ENCODE results near the gene SERPINA10. TPM values are rescaled to one million over a fixed set of nuclear protein-coding genes. Genes with fewer than 3 reads are reported as not detected.

The SERPINA10 gene
- total and polyA plus RNA-seq, 2 of the 13 experiments (the other 11 are each of a cell fraction or from before 2014, with no cell fraction given): 20.1 to 20.2 TPM

DNA sequence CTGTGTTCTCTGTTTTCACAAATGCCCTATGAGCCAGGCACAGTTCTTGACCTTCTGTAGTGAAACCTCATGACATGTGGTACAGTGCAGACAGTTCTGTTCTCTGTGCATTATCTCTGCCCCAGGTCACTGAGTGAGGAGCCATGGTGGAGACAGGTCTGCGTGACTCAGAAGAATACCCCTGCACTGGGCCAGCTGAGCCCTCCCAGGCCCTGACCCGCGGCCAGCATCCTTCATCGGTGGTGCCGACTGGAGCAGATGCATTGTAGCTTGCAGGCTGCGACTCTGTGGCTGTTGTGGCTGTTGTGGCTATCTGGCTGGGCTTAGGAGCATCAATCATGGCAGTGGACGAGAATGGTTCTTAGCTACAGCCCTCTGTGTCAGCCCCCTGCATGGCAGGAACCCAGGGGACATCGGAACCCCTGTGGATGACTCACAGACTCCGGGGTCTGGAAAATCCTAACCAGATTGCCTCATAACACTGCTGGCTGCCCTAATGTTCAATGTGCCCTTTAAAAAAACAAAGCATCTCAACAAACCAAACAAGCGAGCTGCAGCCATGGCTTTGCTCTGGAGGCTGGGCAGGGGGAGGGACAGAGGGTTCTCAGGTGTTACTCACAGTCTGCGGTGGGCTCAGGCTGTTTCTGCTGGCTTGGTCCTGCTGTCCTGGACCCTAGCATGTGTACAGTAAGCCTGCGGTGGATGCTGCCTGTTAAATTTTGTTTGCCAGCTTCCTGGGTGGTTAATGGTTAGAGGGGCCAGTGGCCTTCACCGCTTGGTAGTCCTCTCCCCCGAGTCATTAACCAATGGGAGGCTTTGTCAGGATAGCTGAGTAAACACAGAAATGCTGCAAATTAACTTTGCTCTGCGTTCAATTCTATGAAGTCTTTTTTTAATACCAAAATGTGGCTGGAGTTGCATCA is 29.8 kb upstream of the SERPINA10 start, which contains the start of gene SERPINA6 (continued):
- TF ChIP-seq, protein P1, sequence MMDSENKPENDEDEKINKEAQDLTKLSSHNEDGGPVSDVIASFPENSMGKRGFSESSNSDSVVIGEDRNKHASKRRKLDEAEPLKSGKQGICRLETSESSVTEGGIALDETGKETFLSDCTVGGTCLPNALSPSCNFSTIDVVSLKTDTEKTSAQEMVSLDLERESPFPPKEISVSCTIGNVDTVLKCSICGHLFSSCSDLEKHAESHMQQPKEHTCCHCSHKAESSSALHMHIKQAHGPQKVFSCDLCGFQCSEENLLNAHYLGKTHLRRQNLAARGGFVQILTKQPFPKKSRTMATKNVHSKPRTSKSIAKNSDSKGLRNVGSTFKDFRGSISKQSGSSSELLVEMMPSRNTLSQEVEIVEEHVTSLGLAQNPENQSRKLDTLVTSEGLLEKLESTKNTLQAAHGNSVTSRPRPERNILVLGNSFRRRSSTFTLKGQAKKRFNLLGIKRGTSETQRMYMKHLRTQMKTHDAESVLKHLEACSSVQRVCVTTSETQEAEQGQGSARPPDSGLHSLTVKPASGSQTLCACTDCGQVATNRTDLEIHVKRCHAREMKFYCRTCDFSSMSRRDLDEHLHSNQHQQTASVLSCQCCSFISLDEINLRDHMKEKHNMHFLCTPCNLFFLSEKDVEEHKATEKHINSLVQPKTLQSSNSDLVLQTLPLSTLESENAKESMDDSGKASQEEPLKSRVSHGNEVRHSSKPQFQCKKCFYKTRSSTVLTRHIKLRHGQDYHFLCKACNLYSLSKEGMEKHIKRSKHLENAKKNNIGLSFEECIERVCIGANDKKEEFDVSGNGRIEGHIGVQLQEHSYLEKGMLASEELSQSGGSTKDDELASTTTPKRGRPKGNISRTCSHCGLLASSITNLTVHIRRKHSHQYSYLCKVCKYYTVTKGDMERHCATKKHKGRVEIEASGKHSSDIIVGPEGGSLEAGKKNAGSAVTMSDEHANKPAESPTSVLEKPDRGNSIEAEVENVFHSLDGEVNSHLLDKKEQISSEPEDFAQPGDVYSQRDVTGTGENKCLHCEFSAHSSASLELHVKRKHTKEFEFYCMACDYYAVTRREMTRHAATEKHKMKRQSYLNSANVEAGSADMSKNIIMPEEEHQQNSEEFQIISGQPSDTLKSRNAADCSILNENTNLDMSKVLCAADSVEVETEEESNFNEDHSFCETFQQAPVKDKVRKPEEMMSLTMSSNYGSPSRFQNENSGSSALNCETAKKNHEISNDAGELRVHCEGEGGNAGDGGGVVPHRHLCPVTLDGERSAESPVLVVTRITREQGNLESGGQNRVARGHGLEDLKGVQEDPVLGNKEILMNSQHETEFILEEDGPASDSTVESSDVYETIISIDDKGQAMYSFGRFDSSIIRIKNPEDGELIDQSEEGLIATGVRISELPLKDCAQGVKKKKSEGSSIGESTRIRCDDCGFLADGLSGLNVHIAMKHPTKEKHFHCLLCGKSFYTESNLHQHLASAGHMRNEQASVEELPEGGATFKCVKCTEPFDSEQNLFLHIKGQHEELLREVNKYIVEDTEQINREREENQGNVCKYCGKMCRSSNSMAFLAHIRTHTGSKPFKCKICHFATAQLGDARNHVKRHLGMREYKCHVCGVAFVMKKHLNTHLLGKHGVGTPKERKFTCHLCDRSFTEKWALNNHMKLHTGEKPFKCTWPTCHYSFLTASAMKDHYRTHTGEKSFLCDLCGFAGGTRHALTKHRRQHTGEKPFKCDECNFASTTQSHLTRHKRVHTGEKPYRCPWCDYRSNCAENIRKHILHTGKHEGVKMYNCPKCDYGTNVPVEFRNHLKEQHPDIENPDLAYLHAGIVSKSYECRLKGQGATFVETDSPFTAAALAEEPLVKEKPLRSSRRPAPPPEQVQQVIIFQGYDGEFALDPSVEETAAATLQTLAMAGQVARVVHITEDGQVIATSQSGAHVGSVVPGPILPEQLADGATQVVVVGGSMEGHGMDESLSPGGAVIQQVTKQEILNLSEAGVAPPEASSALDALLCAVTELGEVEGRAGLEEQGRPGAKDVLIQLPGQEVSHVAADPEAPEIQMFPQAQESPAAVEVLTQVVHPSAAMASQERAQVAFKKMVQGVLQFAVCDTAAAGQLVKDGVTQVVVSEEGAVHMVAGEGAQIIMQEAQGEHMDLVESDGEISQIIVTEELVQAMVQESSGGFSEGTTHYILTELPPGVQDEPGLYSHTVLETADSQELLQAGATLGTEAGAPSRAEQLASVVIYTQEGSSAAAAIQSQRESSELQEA (CRISPR knock-in tag; IDR thresholded peaks at IDR 0.05; ENCODE audit: not compliant biosample characterization): peak; percentile 42
- TF ChIP-seq BHLHE40 (IDR thresholded peaks at IDR 0.05; ENCODE audit: low read length): no peak
- no peak for TF ChIP-seq SAFB2 (CRISPR knock-in tag; IDR thresholded peaks at IDR 0.05; ENCODE audit: borderline replicate concordance, low read depth)
- TF ChIP-seq ZBTB3 (CRISPR knock-in tag; IDR thresholded peaks at IDR 0.05; ENCODE audit: borderline replicate concordance, low read depth): no peak
- no peak for TF ChIP-seq ZNF430 (CRISPR knock-in tag; IDR thresholded peaks at IDR 0.05)
- no peak; the same call in none of the 2 replicates for TF ChIP-seq MEF2D (CRISPR knock-in tag; IDR thresholded peaks at IDR 0.05)
- peak; percentile 17 for TF ChIP-seq KAT7 (CRISPR knock-in tag; IDR thresholded peaks at IDR 0.05; ENCODE audit: borderline replicate concordance)
- TF ChIP-seq ZNF672 (CRISPR knock-in tag; IDR thresholded peaks at IDR 0.05): no peak
- no peak for TF ChIP-seq ZFP62 (CRISPR knock-in tag; IDR thresholded peaks at IDR 0.05)
- peak; percentile 35; the same call in 1 of the 2 replicates for TF ChIP-seq KDM5A (IDR thresholded peaks at IDR 0.05; ENCODE audit: borderline replicate concordance, low read length)
- no peak for TF ChIP-seq ARHGAP35 (CRISPR knock-in tag; IDR thresholded peaks at IDR 0.05; ENCODE audit: borderline replicate concordance)
- TF ChIP-seq, protein P2, sequence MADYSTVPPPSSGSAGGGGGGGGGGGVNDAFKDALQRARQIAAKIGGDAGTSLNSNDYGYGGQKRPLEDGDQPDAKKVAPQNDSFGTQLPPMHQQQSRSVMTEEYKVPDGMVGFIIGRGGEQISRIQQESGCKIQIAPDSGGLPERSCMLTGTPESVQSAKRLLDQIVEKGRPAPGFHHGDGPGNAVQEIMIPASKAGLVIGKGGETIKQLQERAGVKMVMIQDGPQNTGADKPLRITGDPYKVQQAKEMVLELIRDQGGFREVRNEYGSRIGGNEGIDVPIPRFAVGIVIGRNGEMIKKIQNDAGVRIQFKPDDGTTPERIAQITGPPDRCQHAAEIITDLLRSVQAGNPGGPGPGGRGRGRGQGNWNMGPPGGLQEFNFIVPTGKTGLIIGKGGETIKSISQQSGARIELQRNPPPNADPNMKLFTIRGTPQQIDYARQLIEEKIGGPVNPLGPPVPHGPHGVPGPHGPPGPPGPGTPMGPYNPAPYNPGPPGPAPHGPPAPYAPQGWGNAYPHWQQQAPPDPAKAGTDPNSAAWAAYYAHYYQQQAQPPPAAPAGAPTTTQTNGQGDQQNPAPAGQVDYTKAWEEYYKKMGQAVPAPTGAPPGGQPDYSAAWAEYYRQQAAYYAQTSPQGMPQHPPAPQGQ (CRISPR knock-in tag; IDR thresholded peaks at IDR 0.05; ENCODE audit: borderline replicate concordance): no peak
- no peak for TF ChIP-seq MYC (CRISPR knock-in tag; IDR thresholded peaks at IDR 0.05; ENCODE audit: borderline replicate concordance)
- TF ChIP-seq NFE2L2 (IDR thresholded peaks at IDR 0.05; ENCODE audit: low read length): no peak
- no peak for TF ChIP-seq NR3C1 (CRISPR knock-in tag; IDR thresholded peaks at IDR 0.05)
- TF ChIP-seq FOXK2 (IDR thresholded peaks at IDR 0.05): peak; percentile 64; the same call in 1 of the 2 replicates
- no peak for TF ChIP-seq ZFAT (CRISPR knock-in tag; conservative IDR thresholded peaks at IDR 0.05)
- TF ChIP-seq, protein P3, sequence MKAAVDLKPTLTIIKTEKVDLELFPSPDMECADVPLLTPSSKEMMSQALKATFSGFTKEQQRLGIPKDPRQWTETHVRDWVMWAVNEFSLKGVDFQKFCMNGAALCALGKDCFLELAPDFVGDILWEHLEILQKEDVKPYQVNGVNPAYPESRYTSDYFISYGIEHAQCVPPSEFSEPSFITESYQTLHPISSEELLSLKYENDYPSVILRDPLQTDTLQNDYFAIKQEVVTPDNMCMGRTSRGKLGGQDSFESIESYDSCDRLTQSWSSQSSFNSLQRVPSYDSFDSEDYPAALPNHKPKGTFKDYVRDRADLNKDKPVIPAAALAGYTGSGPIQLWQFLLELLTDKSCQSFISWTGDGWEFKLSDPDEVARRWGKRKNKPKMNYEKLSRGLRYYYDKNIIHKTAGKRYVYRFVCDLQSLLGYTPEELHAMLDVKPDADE (CRISPR knock-in tag; IDR thresholded peaks at IDR 0.05): no peak

Data from HepG2 (cell line).